C4-2B (cell line): ENCODE measurements around the gene SLCO2A1.

Source experiments
- ZFX ChIP-seq: fragments of 450-650 bp; IDR thresholded peaks from 2 replicates; pipeline ENCODE4 v1.6.1; 2017
- TF ChIP-seq, protein P1 (sequence below): fragments of 450-650 bp; conservative IDR thresholded peaks from 2 replicates; pipeline ENCODE4 v1.5.1; 2017; ENCODE audit warnings: mild to moderate bottlenecking

DNA sequence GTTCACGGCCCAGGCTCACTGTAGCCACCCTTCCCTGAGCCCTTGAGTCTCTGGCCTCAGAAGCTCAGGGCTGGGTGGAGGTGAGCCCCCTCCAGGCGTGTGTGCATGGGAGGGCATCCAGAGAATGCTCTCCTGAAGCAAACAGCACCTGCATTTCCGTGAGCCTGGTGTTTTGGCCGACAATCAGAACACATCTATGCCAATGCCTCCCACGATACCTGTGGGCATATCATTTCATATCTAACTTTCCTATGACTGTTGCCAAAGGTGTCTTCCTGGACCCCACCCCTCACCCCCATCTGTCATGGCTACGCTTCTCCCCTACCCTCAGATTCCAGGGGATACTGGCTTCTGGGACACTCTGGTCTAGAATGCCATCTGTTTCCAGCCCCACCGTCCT lies 80.7 kb downstream of the SLCO2A1 start:
- TF ChIP-seq, protein P1, sequence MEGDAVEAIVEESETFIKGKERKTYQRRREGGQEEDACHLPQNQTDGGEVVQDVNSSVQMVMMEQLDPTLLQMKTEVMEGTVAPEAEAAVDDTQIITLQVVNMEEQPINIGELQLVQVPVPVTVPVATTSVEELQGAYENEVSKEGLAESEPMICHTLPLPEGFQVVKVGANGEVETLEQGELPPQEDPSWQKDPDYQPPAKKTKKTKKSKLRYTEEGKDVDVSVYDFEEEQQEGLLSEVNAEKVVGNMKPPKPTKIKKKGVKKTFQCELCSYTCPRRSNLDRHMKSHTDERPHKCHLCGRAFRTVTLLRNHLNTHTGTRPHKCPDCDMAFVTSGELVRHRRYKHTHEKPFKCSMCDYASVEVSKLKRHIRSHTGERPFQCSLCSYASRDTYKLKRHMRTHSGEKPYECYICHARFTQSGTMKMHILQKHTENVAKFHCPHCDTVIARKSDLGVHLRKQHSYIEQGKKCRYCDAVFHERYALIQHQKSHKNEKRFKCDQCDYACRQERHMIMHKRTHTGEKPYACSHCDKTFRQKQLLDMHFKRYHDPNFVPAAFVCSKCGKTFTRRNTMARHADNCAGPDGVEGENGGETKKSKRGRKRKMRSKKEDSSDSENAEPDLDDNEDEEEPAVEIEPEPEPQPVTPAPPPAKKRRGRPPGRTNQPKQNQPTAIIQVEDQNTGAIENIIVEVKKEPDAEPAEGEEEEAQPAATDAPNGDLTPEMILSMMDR = no peak
- no peak for TF ChIP-seq ZFX
